Mucosa of stomach (tissue), 1 donor: ENCODE data around the gene BTBD7.

Source experiments
- H3K27me3 ChIP-seq: one replicate; pipeline ENCODE4 v1.7.0; 2013; ENCODE audit warnings: mild to moderate bottlenecking, low read length; ENCODE audit not compliant: control insufficient read depth, insufficient read depth
- H3K36me3 ChIP-seq: one replicate; pipeline ENCODE4 v1.7.0; 2013; ENCODE audit warnings: low read length; ENCODE audit not compliant: control insufficient read depth, insufficient read depth
- H3K4me1 ChIP-seq: one replicate; pipeline ENCODE4 v1.7.0; 2013; ENCODE audit warnings: mild to moderate bottlenecking, low read length; ENCODE audit not compliant: control insufficient read depth, insufficient read depth
- H3K4me3 ChIP-seq: one replicate; pipeline ENCODE4 v1.7.0; 2013; ENCODE audit warnings: low read length
- H3K9ac ChIP-seq: one replicate; pipeline ENCODE4 v1.7.0; 2013; ENCODE audit warnings: mild to moderate bottlenecking, low read length, moderate library complexity
- H3K9me3 ChIP-seq: one replicate; pipeline ENCODE4 v1.7.0; 2013; ENCODE audit warnings: mild to moderate bottlenecking, low read length, moderate library complexity; ENCODE audit not compliant: control insufficient read depth
- donor health status: Pancreatic carcinoma.

The BTBD7 gene

DNA sequence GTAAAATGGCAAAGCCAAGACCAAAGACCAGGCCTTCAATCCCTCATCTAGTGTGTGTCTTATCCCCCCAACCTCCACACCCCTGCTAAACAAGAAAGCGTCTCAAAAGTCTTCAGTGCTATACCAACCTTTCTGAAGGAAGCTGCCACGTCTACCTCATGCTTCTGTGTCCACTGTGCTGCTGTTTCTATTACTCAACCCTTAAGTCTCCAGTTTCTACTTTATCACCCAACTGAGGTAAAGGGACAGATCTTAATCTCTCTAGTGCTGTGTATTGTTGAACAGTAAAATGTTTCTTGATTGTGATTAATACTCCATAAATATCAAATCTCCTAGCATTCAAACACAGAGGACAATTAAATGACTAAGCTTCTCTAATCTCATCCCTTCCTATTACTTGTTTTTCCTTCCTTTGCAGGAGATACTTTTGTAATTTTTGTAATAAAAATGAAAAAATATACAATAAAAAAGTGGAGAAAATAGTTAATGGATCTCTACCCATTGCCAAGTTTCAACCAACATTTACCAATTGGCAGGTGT is 23.3 kb downstream of the BTBD7 start:
- Histone ChIP-seq H3K27me3 (no peaks in the 10 kb centered on the region), H3K4me3 (no peak overlapping the region), H3K9ac (no peak overlapping the region), H3K4me1 (peaks cover 14% of the 10 kb centered on the region), H3K9me3 (no peaks in the 10 kb centered on the region), H3K36me3 (no peaks in the 10 kb centered on the region)

DNA sequence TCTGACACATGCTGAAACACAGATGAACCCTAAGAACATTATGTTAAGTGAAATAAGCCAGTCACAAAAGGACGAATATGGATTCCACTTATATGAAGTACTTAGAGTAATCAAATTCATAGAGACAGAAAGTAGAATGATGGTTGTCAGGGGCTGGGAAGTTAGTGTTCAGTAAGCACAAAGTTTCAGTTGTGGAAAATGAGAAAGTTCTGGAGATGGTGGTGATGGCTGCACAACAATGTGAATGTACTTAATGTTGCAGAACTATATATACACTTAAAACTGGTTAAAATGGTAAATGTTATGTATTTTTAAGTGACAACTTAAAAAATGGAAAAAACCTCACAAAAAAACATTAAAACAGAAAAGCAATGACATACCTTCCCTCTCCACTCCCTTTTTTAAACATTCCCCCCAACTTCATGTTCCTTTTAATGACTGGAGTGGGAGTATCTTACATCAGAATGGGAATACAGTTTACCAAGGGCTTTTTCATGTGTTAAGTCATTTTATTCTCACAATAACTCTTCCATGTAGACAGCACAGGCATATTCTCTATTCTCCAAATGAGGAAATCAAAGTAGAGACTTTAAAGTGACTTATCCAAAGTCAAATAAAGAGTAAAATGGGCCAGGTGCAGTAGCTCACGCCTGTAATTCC is 24.0 kb downstream of the BTBD7 start:
- no peaks in the 10 kb centered on the region for H3K36me3 ChIP-seq
- no peaks in the 10 kb centered on the region for H3K27me3 ChIP-seq
- H3K9ac ChIP-seq: no peak overlapping the region
- no peaks in the 10 kb centered on the region for H3K9me3 ChIP-seq
- H3K4me3 ChIP-seq: no peak overlapping the region
- peaks cover 14% of the 10 kb centered on the region for H3K4me1 ChIP-seq

DNA sequence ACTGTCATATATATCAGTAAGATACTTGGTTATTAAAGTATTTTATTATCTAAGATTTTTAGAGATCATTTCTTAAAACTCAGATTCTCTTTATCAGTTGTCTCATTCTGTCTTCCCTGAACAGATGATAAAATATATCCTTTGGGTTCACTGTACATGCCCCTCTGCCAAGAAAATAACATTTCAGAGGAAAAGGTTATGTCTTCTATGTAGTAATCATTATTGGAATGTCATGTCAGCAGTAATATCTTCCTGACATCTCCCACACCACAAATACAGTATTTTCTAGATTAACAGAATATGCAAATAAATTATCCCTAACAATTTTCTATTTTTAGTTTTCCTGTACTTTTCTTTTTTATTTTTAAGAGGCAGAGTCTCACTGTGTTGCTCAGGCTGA is 26.0 kb downstream of the BTBD7 start:
- Histone ChIP-seq H3K36me3 (no peaks in the 10 kb centered on the region), H3K9ac (no peak overlapping the region), H3K4me1 (peaks cover 14% of the 10 kb centered on the region), H3K9me3 (no peaks in the 10 kb centered on the region), H3K4me3 (no peak overlapping the region), H3K27me3 (no peaks in the 10 kb centered on the region)

DNA sequence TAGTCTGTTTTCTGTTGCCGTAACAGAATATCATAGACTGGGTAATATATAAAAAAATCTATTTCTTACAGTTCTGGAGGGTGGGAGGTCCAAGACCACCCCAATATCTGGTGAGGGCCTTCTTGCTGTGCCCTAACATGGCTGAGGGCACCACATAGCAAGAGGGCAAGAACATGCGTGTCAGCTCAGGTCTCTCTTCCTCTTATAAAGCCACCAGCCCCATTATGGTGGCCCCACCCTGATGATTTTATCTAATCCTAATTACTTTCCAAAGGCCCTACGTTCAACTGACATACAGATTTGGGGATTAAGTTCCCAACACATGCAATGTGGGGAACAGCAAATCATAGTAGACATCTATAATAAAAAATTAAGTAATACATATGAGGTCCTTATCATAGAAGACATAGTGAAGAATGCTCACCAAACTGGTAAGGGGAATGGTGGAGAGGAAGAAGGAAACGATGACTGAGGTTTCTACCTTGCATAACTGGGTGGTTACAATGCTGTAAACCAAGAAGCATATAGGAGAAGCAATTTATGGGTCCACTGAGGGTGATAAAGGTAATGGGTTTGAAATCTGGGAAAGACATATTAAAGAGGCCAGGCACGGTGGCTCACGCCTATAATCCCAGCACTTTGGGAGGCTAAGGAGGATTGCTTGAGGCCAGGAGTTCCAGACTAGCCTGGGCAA is 27.0 kb downstream of the BTBD7 start:
- no peaks in the 10 kb centered on the region for H3K9me3 ChIP-seq
- H3K36me3 ChIP-seq: no peaks in the 10 kb centered on the region
- H3K9ac ChIP-seq: no peak overlapping the region
- no peaks in the 10 kb centered on the region for H3K27me3 ChIP-seq
- H3K4me1 ChIP-seq: peaks cover 14% of the 10 kb centered on the region
- no peak overlapping the region for H3K4me3 ChIP-seq

DNA sequence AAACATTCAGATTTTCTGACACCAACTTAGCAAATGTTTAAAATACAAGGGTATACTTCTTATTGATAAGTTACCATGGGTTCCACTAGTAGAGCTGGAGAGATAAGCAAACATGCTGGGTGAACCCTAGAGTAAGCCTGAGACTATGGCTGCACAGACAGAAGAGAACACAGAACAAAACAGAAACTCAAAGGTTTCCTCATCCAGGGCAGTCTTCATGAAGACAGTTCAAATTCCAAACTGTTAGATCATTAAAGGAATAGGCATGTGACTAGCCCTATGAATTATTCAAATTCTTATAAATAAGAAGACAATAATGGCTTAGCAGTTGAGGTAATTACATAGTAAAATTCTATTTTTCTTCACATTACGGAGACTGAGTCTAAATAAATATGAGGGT is 28.1 kb downstream of the BTBD7 start:
- Histone ChIP-seq H3K4me3 (no peak overlapping the region), H3K27me3 (no peaks in the 10 kb centered on the region), H3K36me3 (no peaks in the 10 kb centered on the region), H3K9me3 (no peaks in the 10 kb centered on the region), H3K4me1 (peaks cover 7% of the 10 kb centered on the region), H3K9ac (no peak overlapping the region)

DNA sequence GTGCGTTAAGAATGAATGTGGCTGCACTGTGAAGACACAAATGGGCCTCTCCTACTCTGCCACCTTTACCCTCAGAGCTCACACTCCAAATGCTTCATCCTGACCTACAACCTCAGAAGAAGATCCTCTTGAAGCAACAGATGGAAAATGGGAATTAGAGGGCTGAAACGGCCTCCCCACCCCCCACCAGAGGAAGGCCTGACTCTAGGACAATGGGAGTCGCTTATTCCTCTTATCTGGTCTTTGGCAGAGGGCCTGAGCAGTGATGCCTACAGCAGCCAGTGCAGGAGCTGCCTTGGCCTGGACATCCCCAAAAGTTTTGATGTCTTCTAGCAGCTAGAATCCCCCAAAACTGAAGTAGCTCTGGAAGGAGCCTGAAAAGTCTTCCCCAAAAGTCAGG is 29.2 kb downstream of the BTBD7 start:
- H3K4me1 ChIP-seq: no peaks in the 10 kb centered on the region
- H3K27me3 ChIP-seq: no peaks in the 10 kb centered on the region
- no peak overlapping the region for H3K9ac ChIP-seq

DNA sequence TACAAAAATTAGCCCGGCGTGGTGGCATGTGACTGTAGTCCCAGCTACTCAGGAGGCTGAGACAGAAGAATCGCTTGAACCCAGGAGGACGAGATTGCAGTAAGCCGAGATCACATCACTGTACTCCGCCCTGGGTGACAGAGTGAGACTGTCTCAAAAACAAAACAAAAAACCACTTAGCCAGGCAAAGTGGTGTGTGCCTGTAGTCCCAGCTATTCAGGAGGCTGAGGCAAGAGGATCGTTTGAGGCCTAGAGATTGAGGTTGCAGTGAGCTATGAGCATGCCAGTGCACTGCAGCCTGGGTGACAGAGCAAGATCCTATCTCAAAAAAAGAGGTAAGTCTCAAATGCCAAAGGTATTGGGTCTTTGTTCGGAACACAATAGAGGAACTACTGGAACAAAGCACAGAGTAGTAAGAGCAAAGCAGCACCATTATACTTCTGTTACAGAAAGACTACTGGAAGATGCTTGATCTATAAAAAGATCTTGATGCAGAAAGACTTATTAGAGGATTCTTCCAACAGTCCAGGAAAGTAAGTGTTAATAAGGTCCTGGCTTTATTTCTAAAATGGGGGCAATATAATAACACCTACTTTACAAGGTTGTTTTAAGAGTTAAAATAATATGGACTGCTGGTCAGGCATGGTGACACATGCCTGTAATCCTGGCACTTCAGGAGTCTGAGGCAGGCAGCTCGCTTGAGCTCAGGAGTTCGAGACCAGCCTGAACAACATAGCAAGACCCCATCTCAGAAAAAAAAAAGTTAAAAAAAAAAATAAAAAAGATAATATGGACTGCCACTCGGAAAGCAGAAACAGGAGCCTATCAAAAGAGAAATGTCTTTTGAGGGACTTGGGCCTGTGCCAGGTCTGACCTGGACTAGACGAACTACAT is 29.9 kb downstream of the BTBD7 start:
- Histone ChIP-seq H3K9me3 (no peaks in the 10 kb centered on the region), H3K36me3 (no peaks in the 10 kb centered on the region), H3K9ac (no peak overlapping the region), H3K4me1 (no peaks in the 10 kb centered on the region), H3K4me3 (no peak overlapping the region), H3K27me3 (no peaks in the 10 kb centered on the region)

More for the DNA sequence above, 29.2 kb downstream of the BTBD7 start:
- Histone ChIP-seq H3K9me3 (no peaks in the 10 kb centered on the region), H3K4me3 (no peak overlapping the region), H3K36me3 (no peaks in the 10 kb centered on the region)

DNA sequence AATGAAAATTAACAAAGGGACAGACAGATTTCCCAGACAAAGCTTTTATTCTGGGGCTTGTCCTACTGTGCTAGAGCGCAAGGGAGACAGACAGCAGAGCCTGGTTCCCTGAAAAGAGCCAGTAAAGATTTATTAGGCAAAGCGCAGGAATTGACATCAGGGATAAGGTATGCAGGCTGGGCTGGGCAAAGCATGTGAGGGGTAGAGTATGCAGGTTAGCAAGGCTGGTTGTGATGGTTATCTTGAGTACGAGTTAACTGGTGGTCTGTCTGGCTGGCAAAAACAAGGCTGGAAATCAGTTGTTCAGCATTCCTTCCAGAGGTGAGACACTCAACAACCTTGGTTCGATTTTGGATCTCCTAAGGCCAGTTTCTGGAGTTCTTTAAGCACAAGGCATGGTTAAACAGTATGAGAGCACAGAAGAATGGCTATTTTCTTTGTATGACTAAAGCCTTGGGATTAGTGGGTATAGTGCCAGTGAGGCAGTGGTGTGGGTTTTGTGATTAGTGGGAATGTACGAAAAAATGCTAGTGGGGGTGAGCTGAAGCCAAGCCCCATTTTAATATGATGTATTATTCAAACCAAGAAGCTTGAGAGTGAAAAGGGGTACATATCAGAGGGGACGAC is 30.9 kb downstream of the BTBD7 start:
- Histone ChIP-seq H3K9me3 (no peaks in the 10 kb centered on the region), H3K4me3 (no peak overlapping the region), H3K4me1 (no peaks in the 10 kb centered on the region), H3K27me3 (no peaks in the 10 kb centered on the region), H3K9ac (no peak overlapping the region), H3K36me3 (no peaks in the 10 kb centered on the region)

DNA sequence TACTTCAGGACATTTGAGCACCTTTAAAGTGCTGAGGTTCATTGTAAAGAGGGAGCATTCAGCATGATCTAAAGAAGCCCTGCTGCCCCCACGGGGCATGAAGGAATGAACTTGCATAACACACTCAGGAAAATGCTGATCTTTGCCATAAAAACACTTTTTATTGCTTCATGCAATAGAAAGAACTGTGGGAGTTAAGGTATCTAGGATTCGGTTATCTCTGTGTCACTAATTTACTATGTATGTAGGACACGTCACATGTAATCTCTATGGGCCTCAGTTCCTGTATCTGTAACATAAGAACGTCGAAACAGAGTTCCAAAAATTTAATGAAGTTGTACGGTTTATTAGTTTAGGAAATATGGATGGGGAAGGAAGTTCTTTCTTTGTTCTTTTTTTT is 33.0 kb downstream of the BTBD7 start:
- Histone ChIP-seq H3K4me1 (no peaks in the 10 kb centered on the region), H3K36me3 (no peaks in the 10 kb centered on the region), H3K4me3 (no peak overlapping the region), H3K27me3 (no peaks in the 10 kb centered on the region), H3K9ac (no peak overlapping the region), H3K9me3 (no peaks in the 10 kb centered on the region)

DNA sequence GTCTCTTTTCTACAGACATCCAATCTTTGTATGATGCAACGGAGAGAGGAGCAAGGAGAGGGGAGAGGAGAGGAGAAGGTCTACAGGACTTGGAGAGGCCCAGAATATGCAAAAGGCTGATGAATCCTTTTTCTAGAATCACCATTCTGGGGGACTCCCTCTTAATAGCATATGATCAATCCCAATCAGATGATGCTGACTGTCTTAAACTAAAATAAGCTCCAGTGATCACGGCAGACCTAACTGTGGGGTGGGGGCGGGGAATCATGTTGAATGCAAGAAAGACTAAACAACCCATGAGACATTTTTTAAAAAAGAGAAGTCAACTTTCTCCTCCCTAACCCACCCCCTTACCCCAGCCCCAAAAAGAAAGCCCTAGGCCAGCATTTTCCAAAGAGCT is 33.4 kb downstream of the BTBD7 start:
- Histone ChIP-seq H3K4me1 (no peaks in the 10 kb centered on the region), H3K9me3 (no peaks in the 10 kb centered on the region), H3K27me3 (no peaks in the 10 kb centered on the region), H3K4me3 (no peak overlapping the region), H3K36me3 (no peaks in the 10 kb centered on the region), H3K9ac (no peak overlapping the region)

DNA sequence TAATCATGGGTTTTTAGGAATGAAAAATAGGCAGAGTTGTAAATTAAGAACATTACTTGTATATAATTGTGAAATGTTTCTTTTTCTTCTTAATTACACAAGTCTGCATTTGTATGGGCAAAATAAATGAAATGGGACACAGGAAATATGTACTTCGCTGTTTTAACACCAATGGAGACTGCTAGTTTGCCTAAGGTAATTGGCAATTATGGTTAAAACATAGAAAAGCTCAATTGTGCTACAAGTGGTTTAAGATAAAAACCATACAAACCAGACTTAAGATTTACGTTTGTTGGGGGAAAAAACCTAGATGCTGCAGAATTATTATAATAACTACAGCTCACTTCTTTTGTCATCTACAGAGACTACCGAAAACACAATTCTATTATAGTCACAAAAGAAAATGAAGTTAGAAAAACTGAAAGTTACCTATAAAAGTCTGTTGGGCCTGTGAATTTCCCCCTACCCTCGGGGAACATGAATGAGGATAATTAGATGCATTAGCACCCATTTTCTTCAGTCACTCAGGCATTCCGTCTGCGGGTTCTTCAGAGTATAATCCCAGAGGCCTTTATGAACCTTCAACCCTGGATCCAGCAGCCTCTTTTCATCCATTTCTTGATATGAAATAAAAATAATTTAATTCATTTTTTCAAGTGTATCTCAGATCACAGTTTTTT is 37.2 kb downstream of the BTBD7 start:
- Histone ChIP-seq H3K9ac (no peak overlapping the region), H3K36me3 (no peaks in the 10 kb centered on the region), H3K27me3 (no peaks in the 10 kb centered on the region), H3K9me3 (no peaks in the 10 kb centered on the region), H3K4me3 (no peak overlapping the region), H3K4me1 (no peaks in the 10 kb centered on the region)
